ENCODE measurements around the gene COL15A1.

The COL15A1 gene

GRCh38 chr9:98951967-98952366 lies 8.3 kb downstream of the COL15A1 start:
- no peak for DNase-seq

GRCh38 chr9:98953581-98954243 lies 10.0 kb downstream of the COL15A1 start:
- DNase-seq: no peak

- no peak for DNase-seq
Measured at GRCh38 chr9:98954244-98954610, 10.5 kb downstream of the COL15A1 start.

GRCh38 chr9:98955259-98955658 lies 11.6 kb downstream of the COL15A1 start:
- no peak for DNase-seq

GRCh38 chr9:98957826-98958225 lies 14.1 kb downstream of the COL15A1 start:
- no peak for DNase-seq

- no peak for DNase-seq
Measured at GRCh38 chr9:98958271-98958984, 14.7 kb downstream of the COL15A1 start.

GRCh38 chr9:98960409-98960808 lies 16.7 kb downstream of the COL15A1 start:
- no peak for DNase-seq

- DNase-seq: no peak
Measured at GRCh38 chr9:98961513-98962180, 17.9 kb downstream of the COL15A1 start.

- DNase-seq: no peak
Measured at GRCh38 chr9:98962181-98962560, 18.5 kb downstream of the COL15A1 start.

GRCh38 chr9:98962861-98963260 lies 19.2 kb downstream of the COL15A1 start:
- DNase-seq: no peak

GRCh38 chr9:98964201-98964600 lies 20.5 kb downstream of the COL15A1 start:
- DNase-seq: no peak

GRCh38 chr9:98964911-98965336 lies 21.2 kb downstream of the COL15A1 start:
- DNase-seq: no peak

- no peak for DNase-seq
Measured at GRCh38 chr9:98966676-98967075, 23.0 kb downstream of the COL15A1 start.

- no peak for DNase-seq
Measured at GRCh38 chr9:98967257-98967656, 23.6 kb downstream of the COL15A1 start.

GRCh38 chr9:98967680-98968079 lies 24.0 kb downstream of the COL15A1 start:
- DNase-seq: no peak

- no peak for DNase-seq
Measured at GRCh38 chr9:98968601-98969337, 25.1 kb downstream of the COL15A1 start.

GRCh38 chr9:98970532-98971041 lies 26.9 kb downstream of the COL15A1 start:
- DNase-seq: no peak

- DNase-seq: no peak
Measured at GRCh38 chr9:98971168-98971914, 27.6 kb downstream of the COL15A1 start.

GRCh38 chr9:98971915-98972223 lies 28.2 kb downstream of the COL15A1 start:
- no peak for DNase-seq

GRCh38 chr9:98972716-98973115 lies 29.0 kb downstream of the COL15A1 start:
- no peak for DNase-seq

- no peak for DNase-seq
Measured at GRCh38 chr9:98973171-98973570, 29.5 kb downstream of the COL15A1 start.

- DNase-seq: no peak
Measured at GRCh38 chr9:98973576-98973975, 29.9 kb downstream of the COL15A1 start.

GRCh38 chr9:98974106-98974505 lies 30.4 kb downstream of the COL15A1 start:
- DNase-seq: no peak
